Stimulated activated CD4-positive, alpha-beta T cell treated with anti-CD3 and anti-CD28 coated beads, TNF-alpha, amount 100 ng/mL, for 24 hours (primary cell): ENCODE data around the gene SAMD15.
A peak's percentile ranks its signal among the peaks of the same experiment; 100 is the strongest.
"Not testable (repeated sequence)": the region's sequence is repeated elsewhere in the genome, so short reads cannot be mapped to it uniquely, and the experiment has no call there.

Source experiments
- DNase-seq, 3 experiments: peaks; one replicate each; pipeline ENCODE4 v3.0.0-alpha.2; 2020; ENCODE audit warnings: low read depth in 3 of 3

Gene SAMD15

GRCh38 chr14:77376771-77377501, at the start of gene SAMD15, which contains the start of gene TMED8:
TSS of gene SAMD15 (plus strand) at chr14:77377379. CDS start at chr14:77377419, 40 bp downstream.
TSS of gene TMED8 (minus strand) at chr14:77377094. CDS start at chr14:77377053, 41 bp downstream.
- DNase-seq: peak; percentile 59 to 82 (median 62)

- no peak for DNase-seq
Observed at GRCh38 chr14:77329872-77330271, 47.3 kb upstream of the SAMD15 start.

DNA sequence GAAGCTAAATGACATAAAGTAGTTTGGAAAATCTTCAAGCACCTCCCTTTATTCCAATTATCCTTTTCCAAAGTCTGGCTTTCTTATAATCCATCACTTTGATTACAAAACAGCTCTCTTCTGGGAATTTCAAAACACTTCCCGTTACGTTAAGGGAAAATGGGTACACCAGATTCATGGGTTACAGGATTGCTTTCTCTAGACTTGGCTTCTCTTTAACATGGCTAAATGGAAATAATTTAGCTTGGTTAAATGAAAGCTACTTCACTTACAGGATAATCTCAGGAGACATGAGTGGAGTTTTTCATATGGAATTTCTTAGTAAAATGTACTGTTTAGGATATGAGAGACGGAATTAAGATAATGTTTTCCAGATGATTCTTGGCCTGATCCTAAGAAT, 41.6 kb upstream of the SAMD15 start:
- no peak for DNase-seq

- DNase-seq: not testable (repeated sequence)
Observed at GRCh38 chr14:77337255-77337654, 39.9 kb upstream of the SAMD15 start.

GRCh38 chr14:77337880-77338279, 39.3 kb upstream of the SAMD15 start:
- no peak for DNase-seq

DNA sequence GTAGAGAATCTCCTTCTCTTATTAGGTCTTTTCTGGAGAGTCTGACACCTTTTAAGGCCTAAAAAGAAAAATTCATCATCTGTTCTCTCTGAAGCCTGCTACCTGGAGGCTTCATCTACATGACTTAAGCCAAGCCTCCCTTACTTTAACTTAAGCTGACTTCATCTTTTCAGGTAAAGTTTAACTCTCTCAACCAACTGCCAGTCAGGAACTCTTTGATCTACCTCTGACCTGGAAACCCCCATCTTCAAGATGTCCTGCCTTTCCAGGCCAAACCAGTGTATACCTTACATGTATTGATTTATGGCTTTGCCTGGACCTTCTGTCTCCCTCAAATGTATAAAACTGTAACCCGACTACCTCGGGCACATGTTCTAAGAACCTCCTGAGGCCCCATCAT, 38.9 kb upstream of the SAMD15 start:
- DNase-seq: no peak

GRCh38 chr14:77339407-77339806, 37.8 kb upstream of the SAMD15 start:
- DNase-seq: no peak

DNA sequence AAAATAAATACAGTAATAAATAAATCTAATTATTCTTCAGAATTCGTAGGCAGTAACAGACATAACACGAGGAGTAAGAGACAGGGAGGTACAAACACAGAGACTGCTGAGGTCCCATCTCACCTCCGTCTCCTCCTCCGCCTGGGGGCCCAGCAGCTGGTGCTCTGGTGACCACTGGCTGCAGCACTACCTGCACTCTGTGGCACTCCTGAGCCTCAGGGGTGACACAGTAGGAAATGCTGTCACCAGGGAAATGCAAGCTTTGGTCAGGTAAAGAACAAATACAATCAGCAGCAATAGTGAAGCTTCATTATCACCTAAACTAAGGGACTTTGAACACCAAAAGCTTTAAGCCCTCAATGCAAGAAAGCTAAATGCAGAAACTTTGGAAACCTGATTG, 36.8 kb upstream of the SAMD15 start:
- DNase-seq: no peak

- DNase-seq: no peak
Observed at GRCh38 chr14:77342726-77343397, 34.3 kb upstream of the SAMD15 start.

DNA sequence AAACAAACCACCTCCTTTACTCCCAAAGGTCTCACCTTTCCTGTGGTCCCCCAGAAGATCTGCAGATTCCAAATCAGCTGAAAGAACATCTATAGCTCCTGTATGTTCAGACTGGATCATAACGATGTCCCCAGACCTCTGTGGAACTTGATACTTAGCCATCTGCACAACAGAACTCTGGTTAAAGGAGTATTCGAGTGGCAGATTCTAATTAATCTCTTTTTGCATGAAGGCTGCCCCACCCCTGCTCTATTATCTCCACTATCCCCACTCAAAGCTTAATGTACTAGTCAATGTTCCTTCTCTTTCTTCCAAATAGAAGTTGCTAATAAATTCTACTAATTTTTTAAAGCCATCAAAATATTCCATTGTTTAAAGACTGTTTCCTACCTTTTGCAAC, 33.5 kb upstream of the SAMD15 start:
- DNase-seq: no peak

GRCh38 chr14:77344377-77344996, 32.7 kb upstream of the SAMD15 start:
- DNase-seq: no peak

- no peak for DNase-seq
Observed at GRCh38 chr14:77346495-77346894, 30.7 kb upstream of the SAMD15 start.

- no peak for DNase-seq
Observed at GRCh38 chr14:77347751-77348150, 29.4 kb upstream of the SAMD15 start.

DNA sequence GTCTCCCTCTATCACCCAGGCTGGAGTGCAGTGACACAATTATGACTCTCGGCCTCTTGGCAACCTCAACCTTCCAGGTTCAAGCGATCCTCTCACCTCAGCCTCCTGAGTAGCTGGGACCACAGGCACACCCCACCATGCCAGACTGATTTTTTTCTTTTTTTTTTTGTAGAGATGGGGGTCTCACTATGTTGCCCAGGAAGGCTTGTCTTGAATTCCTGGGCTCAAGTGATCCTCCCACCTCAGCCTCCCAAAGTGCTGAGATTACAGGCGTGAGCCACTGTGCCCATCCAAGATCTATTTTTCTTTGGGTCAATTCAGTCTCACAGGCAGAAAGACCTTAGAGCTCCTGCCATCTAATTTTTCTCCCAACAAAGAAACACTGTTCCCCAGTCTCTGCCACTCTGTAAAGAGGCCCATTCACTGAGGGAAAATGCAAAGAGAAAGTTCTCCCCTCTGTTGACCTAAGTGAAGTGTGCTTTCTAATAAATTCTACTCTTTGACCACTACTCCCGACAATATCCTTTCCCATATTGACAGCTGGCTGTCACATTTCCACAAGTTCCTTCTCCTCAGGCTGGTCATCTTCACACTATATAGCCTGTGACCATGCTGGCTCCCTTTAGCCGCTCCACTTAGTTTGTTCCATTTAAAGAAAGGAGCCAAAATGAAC, 23.6 kb upstream of the SAMD15 start:
- DNase-seq: no peak

DNA sequence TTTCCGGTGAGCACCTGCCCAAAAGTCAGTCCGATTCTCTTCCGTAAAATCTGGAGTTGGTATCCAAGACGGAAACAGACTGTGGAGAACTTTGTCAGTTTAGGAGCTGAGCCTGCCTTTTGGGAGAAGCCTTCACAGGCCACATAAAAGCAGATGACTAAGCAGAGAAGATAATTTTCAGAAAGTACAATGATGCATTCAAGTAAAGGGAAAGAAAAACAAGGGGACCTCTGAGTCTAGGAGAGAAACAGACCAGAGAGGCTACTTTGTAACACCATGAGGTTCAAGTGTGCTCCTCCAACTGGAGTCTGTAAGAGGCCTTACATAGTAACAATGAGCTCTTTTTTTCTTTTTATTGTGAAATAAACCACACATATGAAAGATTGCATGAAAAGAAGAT, 21.4 kb upstream of the SAMD15 start:
- DNase-seq: no peak

- no peak for DNase-seq
Observed at GRCh38 chr14:77356899-77357298, 20.3 kb upstream of the SAMD15 start.

DNA sequence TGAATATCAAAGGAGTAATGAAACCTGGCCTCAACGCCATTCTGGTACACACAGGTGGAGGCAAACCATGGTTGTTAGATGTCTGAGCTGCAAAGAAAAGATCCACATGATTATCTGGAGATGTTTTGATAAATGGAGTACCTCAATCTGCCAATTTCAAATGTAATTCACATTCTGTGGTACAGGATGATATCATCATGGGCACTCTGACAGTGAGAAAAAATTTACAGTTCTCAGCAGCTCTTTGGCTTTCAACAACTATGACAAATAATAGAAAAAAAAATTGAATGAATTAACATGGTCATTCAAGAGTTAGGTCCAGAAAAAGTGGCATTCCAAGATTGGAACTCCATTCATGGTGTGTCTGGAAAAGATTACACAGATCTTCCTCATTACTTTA, 17.6 kb upstream of the SAMD15 start:
- DNase-seq: no peak

GRCh38 chr14:77364146-77364545, 13.0 kb upstream of the SAMD15 start:
- no peak for DNase-seq

- no peak for DNase-seq
Observed at GRCh38 chr14:77369285-77369684, 7.9 kb upstream of the SAMD15 start.

DNA sequence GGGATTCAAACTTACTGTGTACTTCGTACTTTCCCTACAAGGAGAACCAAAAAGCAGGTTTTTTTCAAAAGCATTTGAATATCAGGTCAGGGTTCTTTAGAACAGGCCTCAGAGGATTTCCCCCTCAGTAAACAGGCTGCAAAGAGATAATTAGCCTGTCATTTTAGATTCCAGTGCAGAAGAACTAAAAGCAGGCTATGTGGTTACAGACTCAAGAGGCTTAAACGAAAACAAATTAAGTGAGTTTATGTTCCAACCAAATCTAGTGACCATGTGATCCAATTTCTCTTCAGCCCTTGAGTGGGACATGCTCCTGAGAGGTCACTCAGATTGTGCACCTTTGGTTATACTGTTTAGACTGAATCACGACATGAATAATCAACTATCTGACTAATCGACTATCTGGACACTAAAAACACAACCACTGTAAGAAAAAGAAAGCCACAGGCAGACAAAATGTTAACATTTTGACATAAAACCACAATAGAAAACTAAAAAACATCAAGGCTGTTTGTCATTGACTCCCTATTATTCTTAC, 4.8 kb upstream of the SAMD15 start:
- no peak for DNase-seq

DNA sequence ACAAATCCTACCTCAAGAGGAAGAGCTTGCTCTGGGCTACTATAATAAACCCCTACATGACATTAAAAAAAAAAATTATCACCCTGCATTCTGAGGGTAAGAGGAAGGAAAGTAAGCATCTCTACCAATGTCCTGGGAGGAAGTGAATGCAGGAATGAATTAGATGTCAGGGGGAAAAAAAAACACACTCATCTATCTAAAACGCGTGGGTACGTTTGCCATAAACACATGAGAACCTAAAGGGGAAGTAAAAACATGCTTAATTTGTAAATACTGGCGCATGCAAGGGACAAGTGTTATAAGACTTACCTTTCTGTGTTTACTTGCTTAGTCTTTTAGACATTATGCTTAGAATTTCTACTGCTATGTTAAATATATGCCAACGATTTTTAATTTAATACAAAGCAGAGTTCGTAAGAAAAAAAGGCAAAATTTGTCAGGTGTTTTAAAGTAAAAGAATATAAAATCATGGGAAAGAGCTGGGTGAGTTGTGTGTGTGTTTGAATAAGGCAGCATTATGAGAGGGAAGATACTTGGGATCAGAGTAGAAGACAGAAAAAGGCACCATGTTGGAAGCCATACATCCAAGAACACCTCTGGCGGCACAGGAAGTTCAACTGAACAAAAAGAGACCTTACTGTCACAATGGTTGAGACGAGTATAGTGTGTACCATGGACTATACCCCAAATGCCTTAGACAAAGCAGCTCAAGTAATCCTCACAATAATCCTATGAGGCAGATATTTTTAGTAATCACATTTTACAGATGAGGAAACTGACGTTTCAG, 1.8 kb upstream of the SAMD15 start:
- no peak for DNase-seq
